Mucosa of rectum (tissue), 2 donors: ENCODE data around the gene TOX2.

Experiments used
- H3K27ac ChIP-seq, 2 donors: one replicate each; pipeline ENCODE4 v1.7.0; 2013; ENCODE audit warnings: inconsistent platforms in 2 of 2, low read depth in 2 of 2, low read length in 2 of 2
- H3K27me3 ChIP-seq, 2 donors: one replicate each; pipeline ENCODE4 v1.7.0; 2013; ENCODE audit warnings: low read length in 2 of 2; ENCODE audit not compliant: control insufficient read depth in 2 of 2, insufficient read depth in 2 of 2
- H3K36me3 ChIP-seq, 2 donors: one replicate each; pipeline ENCODE4 v1.7.0; 2013; ENCODE audit warnings: low read length in 2 of 2; ENCODE audit not compliant: control insufficient read depth in 2 of 2, insufficient read depth in 2 of 2
- H3K4me1 ChIP-seq, 2 donors: one replicate each; pipeline ENCODE4 v1.7.0; 2013; ENCODE audit warnings: low read length in 2 of 2, mild to moderate bottlenecking in 1 of 2; ENCODE audit not compliant: control insufficient read depth in 2 of 2, insufficient read depth in 2 of 2
- H3K4me3 ChIP-seq, 2 donors: one replicate each; pipeline ENCODE4 v1.7.0; 2013; ENCODE audit warnings: low read length in 2 of 2
- H3K9ac ChIP-seq, 2 donors: one replicate each; pipeline ENCODE4 v1.7.0; 2013; ENCODE audit warnings: low read length in 2 of 2, low read depth in 1 of 2, mild to moderate bottlenecking in 1 of 2
- H3K9me3 ChIP-seq, 2 donors: one replicate each; pipeline ENCODE4 v1.7.0; 2013; ENCODE audit warnings: low read length in 2 of 2; ENCODE audit not compliant: control insufficient read depth in 2 of 2
- donor health status: healthy.
- donor health status: Normal muscosa, but diverticular disease.

The TOX2 gene

DNA sequence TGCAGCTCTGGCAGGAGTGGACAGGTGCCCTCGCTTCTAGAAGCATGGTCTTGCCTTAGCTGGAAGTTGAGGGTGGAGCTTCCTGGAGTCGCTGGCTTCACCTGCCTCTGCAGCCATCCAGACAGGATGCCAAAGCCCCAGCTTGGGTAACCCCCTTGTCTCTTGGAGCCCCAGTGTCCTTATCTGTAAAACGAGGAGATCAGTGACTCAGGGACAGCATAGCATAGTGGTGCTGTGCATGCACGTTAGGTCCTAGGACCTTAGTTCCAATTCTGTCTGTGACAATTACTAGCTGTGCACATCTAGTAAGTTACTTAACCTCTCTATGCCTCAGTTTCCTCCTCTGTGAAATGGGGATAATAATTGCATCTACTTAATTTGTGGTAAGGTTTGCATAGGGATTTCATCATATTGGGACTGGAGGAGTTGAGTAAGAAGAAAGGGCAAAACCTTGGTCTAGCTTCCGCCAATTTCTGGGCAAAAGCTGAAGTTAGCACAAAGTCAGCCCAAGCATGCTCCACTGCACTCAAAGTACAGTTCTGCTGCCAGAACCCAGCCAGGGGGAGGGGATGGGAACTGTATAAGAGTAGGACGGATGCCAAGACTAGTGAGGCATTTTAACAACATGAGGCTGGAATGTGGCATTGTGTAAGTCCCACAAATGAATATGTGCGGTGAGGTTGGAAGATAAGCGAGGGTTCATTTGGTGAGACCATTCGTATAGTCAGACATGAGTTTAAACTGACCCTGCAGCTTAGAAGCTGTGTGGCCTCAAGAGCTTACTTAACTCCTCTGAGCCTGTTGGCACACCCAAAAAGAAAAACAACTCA is 24.5 kb downstream of the TOX2 start:
- Histone ChIP-seq H3K27me3 (no peaks in the 10 kb centered on the region), H3K27ac (no peak overlapping the region), H3K4me1 (peaks cover 30 to 34% of the 10 kb centered on the region in 2 donors), H3K4me3 (no peak overlapping the region), H3K9ac (no peak overlapping the region), H3K9me3 (no peaks in the 10 kb centered on the region), H3K36me3 (no peaks in the 10 kb centered on the region)

DNA sequence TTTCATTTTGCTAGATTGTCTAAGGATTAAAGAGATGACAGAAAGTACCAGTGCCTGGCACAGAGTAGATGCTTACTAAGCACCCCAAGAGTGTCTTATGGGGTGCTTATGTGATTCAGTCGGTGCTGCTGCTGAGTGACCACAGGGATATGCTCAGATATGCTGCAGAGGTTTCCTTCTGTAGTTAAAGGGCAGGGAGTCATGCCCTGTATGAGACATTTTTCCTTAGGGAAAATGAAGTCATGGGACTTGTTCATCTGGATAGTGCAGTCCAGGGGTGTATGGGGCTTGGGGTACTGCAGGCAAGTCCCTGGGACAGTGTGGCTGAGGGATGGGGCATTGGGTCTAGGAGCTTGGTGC is 25.1 kb downstream of the TOX2 start:
- Histone ChIP-seq H3K9me3 (no peaks in the 10 kb centered on the region), H3K9ac (no peak overlapping the region)

DNA sequence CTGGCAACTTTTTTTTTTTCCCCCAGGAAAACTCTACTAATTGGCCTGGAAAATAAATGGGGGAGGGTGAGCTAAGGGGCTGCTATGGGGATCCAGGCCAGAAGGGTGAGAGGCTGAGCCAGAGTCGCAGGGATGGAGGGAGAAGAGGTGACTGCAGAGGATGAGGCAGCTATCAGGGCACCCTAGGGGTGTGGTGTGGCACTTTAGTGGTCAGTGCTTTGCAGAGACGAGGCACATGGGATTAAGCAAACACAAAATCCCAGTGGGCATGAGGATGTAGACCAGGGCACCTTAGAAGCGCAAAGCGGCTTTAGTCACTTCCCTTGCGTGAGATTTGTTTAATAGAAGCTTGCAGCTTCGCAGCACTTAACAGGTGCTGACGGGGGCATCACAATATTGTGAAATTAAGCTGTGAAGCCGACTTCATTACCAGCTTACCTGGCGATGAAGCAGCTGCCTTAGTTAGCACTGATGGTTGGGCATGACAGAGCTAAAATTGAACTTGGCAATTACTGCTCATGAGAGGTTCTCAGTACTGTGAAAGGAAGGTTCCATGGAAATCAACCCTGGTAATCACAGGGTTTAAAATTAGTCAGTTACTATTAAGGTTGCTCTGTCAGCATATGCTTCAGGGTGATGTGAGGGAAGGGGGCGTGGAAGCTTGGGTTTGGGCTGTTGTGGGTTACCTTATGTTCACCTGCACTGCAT is 26.0 kb downstream of the TOX2 start:
- no peaks in the 10 kb centered on the region for H3K36me3 ChIP-seq
- H3K4me3 ChIP-seq: no peak overlapping the region
- no peaks in the 10 kb centered on the region for H3K9me3 ChIP-seq
- H3K27me3 ChIP-seq: no peaks in the 10 kb centered on the region
- no peak overlapping the region for H3K27ac ChIP-seq
- no peak overlapping the region for H3K9ac ChIP-seq
- H3K4me1 ChIP-seq: peaks cover 30 to 34% of the 10 kb centered on the region in 2 donors

More for the DNA sequence above, 25.1 kb downstream of the TOX2 start:
- H3K27ac ChIP-seq: no peak overlapping the region
- no peaks in the 10 kb centered on the region for H3K27me3 ChIP-seq
- peaks cover 30 to 34% of the 10 kb centered on the region in 2 donors for H3K4me1 ChIP-seq
- no peaks in the 10 kb centered on the region for H3K36me3 ChIP-seq
- H3K4me3 ChIP-seq: no peak overlapping the region

DNA sequence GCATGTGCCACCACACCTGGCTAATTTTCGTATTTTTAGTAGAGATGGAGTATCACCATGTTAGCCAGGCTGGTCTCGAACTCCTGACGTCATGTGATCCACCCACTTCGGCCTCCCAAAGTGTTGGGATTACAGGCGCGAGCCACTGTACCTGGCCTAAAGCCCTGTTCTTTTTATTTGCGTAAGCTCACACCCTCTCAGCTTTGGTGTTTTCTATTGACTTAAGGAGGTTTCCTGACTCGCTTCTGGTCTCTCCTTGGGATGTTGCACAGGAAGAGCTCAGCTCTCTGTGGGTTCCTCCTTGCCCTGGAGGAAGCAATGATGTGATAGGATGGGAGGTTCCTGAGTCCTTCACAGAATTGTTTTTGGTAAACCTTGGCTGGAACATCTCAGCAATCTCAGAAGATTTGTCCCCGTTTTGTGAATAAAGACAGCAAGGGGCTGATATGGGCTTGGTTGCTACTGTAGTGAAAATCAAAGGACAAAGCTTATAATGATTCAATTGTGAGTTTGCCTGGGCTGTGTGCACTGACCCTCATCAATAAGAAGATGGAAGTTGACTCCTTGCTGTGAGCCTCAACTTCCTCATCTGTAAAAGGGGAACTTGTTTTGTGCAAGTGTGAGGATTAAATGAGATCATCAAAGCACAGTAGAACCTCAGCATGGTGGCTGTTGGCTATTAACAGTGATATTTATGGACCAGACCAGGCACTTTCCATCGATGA is 27.0 kb downstream of the TOX2 start:
- Histone ChIP-seq H3K27ac (peak overlapping the region; percentile 30 to 54), H3K9me3 (no peaks in the 10 kb centered on the region), H3K4me1 (peaks cover 30 to 34% of the 10 kb centered on the region in 2 donors), H3K36me3 (no peaks in the 10 kb centered on the region), H3K27me3 (no peaks in the 10 kb centered on the region), H3K4me3 (no peak overlapping the region), H3K9ac (no peak overlapping the region)

DNA sequence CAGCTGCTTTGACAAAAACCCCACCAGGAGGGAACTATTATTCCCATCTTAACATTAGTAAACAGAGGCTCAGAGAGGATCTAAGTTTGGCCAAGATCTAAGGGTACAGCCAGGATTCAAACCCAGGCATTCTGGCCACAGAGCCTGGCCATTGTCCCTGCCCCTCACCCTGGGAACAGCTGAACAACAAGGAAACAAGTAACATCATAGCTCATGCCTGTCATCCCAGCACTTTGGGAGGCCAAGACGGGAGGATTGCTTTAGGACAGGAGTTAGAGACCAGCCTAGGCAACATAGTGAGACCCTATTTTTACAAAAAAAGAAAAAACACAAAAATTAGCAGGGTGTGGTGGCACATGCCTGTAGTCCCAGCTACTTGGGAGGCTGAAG is 27.5 kb downstream of the TOX2 start:
- no peak overlapping the region for H3K9ac ChIP-seq
- peaks cover 30 to 34% of the 10 kb centered on the region in 2 donors for H3K4me1 ChIP-seq
- no peak overlapping the region for H3K4me3 ChIP-seq
- no peaks in the 10 kb centered on the region for H3K27me3 ChIP-seq
- no peaks in the 10 kb centered on the region for H3K9me3 ChIP-seq
- no peaks in the 10 kb centered on the region for H3K36me3 ChIP-seq
- H3K27ac ChIP-seq: peak overlapping the region; percentile 30 to 54

DNA sequence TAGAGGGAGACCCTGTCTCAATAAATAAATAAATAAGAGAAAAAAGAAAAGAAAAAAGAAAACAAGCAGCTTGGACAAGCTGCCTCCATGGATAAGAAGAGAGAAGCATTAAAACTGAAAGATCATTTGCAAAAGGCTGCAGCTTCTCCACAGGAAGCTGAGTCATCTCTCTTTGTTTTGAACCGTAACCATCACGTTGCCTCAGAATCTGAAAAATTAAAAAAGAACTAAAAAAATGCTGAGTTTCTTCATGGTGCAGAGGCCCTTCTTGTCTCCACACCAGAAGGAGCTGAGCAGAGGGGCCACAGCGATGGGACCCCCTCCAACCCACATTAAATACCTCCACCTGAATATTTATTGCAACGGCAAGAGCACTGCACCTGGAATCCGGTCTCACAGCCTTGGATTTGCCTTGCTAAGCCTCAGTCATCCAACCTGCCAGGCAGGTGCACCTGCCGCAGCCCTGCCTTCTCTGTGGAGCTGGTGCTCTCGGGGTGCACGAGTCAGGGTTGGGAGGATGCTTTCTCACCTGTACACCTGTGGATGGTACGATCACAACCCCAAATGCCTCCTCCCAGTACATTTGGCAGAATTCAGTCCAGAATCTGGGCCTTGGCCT is 28.1 kb downstream of the TOX2 start:
- Histone ChIP-seq H3K4me3 (peak overlapping the region in 1 of 2 donors; percentile 23), H3K36me3 (no peaks in the 10 kb centered on the region), H3K9me3 (no peaks in the 10 kb centered on the region), H3K4me1 (peaks cover 30 to 34% of the 10 kb centered on the region in 2 donors), H3K27ac (peak overlapping the region; percentile 25 to 54), H3K27me3 (no peaks in the 10 kb centered on the region), H3K9ac (no peak overlapping the region)

DNA sequence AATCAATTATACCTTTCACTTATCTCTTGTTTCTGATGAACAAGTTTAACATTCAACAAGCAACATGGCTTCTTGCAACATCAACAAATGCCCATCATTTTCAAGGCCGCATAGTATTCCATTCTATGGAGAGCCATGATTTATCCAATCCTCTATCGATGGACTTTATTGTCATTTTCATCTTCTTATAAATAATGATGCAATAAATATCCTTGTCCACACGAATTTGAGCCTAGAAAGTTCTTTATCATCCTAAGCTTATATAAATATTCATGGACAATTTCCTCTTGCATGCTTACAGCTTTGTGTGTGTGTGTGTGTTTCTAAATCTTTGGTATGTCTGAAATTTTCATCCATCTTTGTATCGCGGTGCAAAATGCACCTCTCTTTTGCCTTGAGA is 29.1 kb downstream of the TOX2 start:
- H3K27ac ChIP-seq: no peak overlapping the region
- H3K27me3 ChIP-seq: no peaks in the 10 kb centered on the region
- H3K36me3 ChIP-seq: no peaks in the 10 kb centered on the region
- no peaks in the 10 kb centered on the region for H3K9me3 ChIP-seq
- H3K4me3 ChIP-seq: no peak overlapping the region
- no peak overlapping the region for H3K9ac ChIP-seq
- H3K4me1 ChIP-seq: peaks cover 30% of the 10 kb centered on the region in 2 donors

DNA sequence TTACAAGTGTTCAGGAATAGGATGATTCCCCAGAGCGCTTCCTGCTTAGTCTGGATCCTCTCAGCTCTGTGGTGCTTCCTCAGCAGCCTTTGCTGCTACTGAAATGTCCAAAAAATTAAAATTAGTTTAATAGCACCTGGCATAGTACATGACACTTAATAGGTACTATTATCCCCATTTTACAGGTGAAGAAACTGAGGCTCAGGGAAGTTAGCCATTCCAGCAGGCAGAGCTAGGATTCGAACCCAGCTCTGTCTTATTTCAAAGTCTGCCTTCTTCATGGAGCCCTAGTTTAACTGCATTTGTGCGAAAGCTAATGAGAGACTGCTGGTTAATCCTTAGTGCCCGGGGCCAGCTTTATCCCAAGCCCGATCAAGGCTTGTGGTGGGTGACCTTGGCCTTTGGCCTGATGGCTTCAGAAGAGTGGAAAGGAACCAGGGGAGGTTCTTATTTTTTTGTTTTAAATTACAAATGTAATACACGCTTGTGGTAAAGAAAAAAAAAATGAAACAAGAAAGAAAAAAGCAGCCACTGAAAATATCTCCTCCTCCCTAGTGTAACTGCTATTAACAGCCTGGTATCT is 30.1 kb downstream of the TOX2 start:
- Histone ChIP-seq H3K36me3 (no peaks in the 10 kb centered on the region), H3K27ac (no peak overlapping the region), H3K9ac (no peak overlapping the region), H3K27me3 (no peaks in the 10 kb centered on the region), H3K4me1 (peaks cover 20 to 29% of the 10 kb centered on the region in 2 donors), H3K4me3 (no peak overlapping the region), H3K9me3 (no peaks in the 10 kb centered on the region)

DNA sequence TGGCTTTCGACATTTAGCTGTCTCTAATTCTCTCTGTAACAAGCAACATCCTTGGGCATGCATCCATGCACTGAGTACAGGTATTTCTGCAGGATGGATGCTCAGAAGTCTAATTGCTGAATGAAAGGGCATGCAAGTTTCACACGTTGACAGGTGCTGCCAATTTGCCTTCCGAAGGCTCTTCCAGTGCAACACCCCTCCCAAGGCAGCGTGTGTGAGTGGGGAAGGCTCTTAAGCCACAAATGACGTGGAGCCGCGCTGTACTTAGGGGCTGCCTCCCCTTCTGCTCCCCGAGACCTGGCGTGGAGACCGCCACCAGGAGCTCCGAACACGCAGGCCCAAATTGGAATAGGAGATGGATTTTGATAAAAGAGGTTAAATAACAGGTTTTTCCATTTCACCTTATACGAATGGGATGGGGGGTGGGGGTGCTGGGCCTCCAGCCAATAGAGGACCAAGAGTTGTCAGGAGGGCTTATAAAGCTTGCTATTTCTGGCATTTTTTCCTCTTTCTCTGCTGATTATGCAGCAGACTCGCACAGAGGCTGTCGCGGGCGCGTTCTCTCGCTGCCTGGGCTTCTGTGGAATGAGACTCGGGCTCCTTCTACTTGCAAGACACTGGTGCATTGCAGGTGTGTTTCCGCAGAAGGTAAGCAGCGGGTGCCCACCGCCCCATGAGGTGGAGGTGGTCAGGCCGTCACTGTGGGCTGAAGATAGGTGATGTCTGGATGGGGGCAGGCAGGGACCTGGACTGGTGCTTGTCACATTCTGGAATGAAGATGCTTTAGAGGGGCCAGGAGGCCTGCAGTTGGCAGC is 30.9 kb downstream of the TOX2 start:
- Histone ChIP-seq H3K4me3 (no peak overlapping the region), H3K9me3 (no peaks in the 10 kb centered on the region), H3K9ac (peak overlapping the region in 1 of 2 donors; percentile 14), H3K27ac (no peak overlapping the region), H3K36me3 (no peaks in the 10 kb centered on the region), H3K27me3 (no peaks in the 10 kb centered on the region), H3K4me1 (peaks cover 17 to 33% of the 10 kb centered on the region in 2 donors)
